DMS114 treated with DMSO at 0.1 percent for 48 hours (cell line): Measurements from ENCODE around the gene HSH2D.
"Not testable (repeated sequence)": the region's sequence is repeated elsewhere in the genome, so short reads cannot be mapped to it uniquely, and the experiment has no call there.

Experiments used
- DNase-seq: peaks from one replicate; lab custom pipeline; 2025; ENCODE audit not compliant: unreplicated experiment; lab: John Stamatoyannopoulos, UW

Gene HSH2D

GRCh38 chr19:16143399-16144215 lies at the start of gene HSH2D:
HSH2D (plus strand) TSS chr19:16143685; CDS start chr19:16148751, 5,066 bp downstream.
- no peak for DNase-seq

GRCh38 chr19:16094360-16095070 lies 49.0 kb upstream of the HSH2D start:
- no peak for DNase-seq

GRCh38 chr19:16095071-16095571 lies 48.4 kb upstream of the HSH2D start:
- no peak for DNase-seq

- no peak for DNase-seq
Observed at GRCh38 chr19:16096280-16096855, 47.1 kb upstream of the HSH2D start.

GRCh38 chr19:16098416-16098768 lies 45.1 kb upstream of the HSH2D start:
- no peak for DNase-seq

- no peak for DNase-seq
Observed at GRCh38 chr19:16098821-16099220, 44.7 kb upstream of the HSH2D start.

GRCh38 chr19:16099314-16099965 lies 44.0 kb upstream of the HSH2D start:
- DNase-seq = not testable (repeated sequence)

GRCh38 chr19:16100524-16100923 lies 43.0 kb upstream of the HSH2D start:
- DNase-seq = no peak

GRCh38 chr19:16104722-16105121 lies 38.8 kb upstream of the HSH2D start:
- no peak for DNase-seq

- DNase-seq = no peak
Observed at GRCh38 chr19:16106121-16106520, 37.4 kb upstream of the HSH2D start.

GRCh38 chr19:16111160-16111908 lies 32.2 kb upstream of the HSH2D start, which contains the start of gene RAB8A:
RAB8A (plus strand) TSS chr19:16111889; CDS start chr19:16111902, 13 bp downstream.
- DNase-seq = peak; percentile 98

- no peak for DNase-seq
Observed at GRCh38 chr19:16111909-16112752, 31.4 kb upstream of the HSH2D start.

- no peak for DNase-seq
Observed at GRCh38 chr19:16112778-16113177, 30.7 kb upstream of the HSH2D start.

GRCh38 chr19:16113727-16114126 lies 29.8 kb upstream of the HSH2D start:
- DNase-seq = no peak

- DNase-seq = no peak
Observed at GRCh38 chr19:16115301-16116039, 28.0 kb upstream of the HSH2D start.

GRCh38 chr19:16116067-16116466 lies 27.4 kb upstream of the HSH2D start:
- DNase-seq = no peak

- no peak for DNase-seq
Observed at GRCh38 chr19:16117594-16118033, 25.9 kb upstream of the HSH2D start.

GRCh38 chr19:16118489-16119033 lies 24.9 kb upstream of the HSH2D start:
- DNase-seq = no peak
